ENCODE results near the gene BCL2L11. TPM values are rescaled to one million over a fixed set of nuclear protein-coding genes. Genes with fewer than 3 reads are reported as not detected.

Gene BCL2L11, protein sequence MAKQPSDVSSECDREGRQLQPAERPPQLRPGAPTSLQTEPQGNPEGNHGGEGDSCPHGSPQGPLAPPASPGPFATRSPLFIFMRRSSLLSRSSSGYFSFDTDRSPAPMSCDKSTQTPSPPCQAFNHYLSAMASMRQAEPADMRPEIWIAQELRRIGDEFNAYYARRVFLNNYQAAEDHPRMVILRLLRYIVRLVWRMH
- total RNA-seq (2022; extraction: Qiagen RNA extraction) = 7.2 to 10.1 TPM (median 9.4 TPM) in 5 replicates

DNA sequence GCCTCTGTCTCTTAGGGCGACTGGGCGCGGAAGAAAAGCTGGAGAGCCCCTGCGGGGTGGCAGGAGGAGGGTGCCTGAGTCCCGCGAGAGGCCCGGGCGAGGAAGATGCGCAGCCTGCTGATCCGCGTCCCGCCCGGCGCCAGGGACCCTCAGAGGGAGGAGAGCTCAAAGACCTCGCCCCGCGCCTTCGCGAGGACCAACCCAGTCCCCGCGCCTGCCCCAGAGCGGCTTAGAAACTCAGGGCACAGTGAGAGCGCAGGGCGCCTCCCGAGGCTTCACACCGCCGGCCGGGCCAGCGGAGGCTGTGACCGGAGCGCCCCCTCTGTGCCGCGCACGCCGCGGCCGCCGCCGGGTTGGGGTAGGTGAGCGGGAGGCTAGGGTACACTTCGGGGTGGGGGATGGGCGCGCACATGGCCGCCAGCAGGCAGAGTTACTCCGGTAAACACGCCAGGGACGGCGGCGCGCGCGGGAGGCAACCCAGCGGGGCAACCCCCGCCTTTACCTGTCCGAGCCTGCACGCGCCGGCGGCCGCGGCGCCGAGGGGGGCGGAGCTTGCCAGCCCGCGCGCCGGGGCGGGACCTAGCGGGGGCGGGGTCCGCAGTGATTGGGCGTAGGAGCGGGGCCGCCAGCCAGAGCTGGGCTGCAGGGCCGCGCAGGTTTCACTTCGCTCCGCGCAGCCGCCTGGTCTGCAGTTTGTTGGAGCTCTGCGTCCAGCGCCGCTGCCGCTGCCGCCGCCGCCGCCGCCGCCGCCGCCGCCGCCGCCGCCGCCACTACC, at the start of gene BCL2L11:
TSS of gene BCL2L11 (plus strand) at position 662 of the 775 bp plus-strand sequence. CDS start 2,832 bp downstream, outside the sequence.

Measured in A549 treated with CORT108297 at 1 μM for 4 hours (cell line).